ENCODE measurements around the gene PTPRD. TPM values are rescaled to one million over a fixed set of nuclear protein-coding genes. Genes with fewer than 3 reads are reported as not detected.

Gene PTPRD
- total and polyA plus RNA-seq, 9 of the 15 experiments (the other 6 are each of a cell fraction or from before 2014, with no cell fraction given) = 0.11 TPM; not detected in 8

DNA sequence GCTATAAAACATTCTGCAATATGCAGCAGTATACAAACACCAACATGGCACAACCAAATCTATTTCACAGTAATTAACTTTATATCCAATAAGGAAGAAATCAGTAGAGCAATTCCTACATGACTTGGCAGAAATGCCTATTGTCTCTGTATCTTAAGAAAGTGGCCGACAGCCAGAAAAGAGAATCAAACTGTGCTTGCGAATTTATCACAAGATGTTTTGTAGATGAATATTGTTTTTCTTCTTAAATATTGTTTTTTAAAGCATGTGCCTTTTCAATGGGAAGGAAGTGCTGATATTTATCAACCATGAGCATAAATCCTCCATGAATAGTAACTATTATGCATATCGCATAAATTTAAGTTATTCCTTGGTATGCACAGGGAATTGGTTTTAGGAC lies 2311.5 kb downstream of the PTPRD start:
- 0% methylated on average over 3 of the region's 3 CpGs for WGBS (ENCODE audit: insufficient coverage, low coverage, missing lambda C conversion rate)
- CTCF ChIA-PET (ENCODE audit: low intra/inter-chr PET ratio) = no interaction called here
- Histone ChIP-seq H2AFZ (ENCODE audit: low read depth, low read length) (no peak overlapping the region), H3K4me3 (no peak overlapping the region), H3K36me3 (ENCODE audit: control insufficient read depth, insufficient read depth, low read length) (no peaks in the 10 kb centered on the region), H3K27me3 (ENCODE audit: control insufficient read depth in 2 of 2, insufficient read depth in 2 of 2, low read length in 2 of 2) (no peaks in the 10 kb centered on the region), H3K9me3 (replicated peaks; ENCODE audit: control insufficient read depth, insufficient read depth, low read depth, low read length) (no peaks in the 10 kb centered on the region), H3K79me2 (ENCODE audit: control insufficient read depth, insufficient read depth, low read length) (no peaks in the 10 kb centered on the region), H3K9ac (ENCODE audit: insufficient read depth in 1 of 2, low read depth in 2 of 2, low read length in 2 of 2) (no peak overlapping the region), H3K9me1 (ENCODE audit: control insufficient read depth, insufficient read depth, low read length) (no peaks in the 10 kb centered on the region), H3K27ac (ENCODE audit: extremely low read depth, low read depth, low read length) (no peak overlapping the region), H3K4me1 (replicated peaks in 1 of 2; ENCODE audit: control insufficient read depth in 2 of 2, insufficient read depth in 2 of 2, low read length in 2 of 2) (no peaks in the 10 kb centered on the region), H4K20me1 (replicated peaks; ENCODE audit: control insufficient read depth, insufficient read depth, low read length) (no peaks in the 10 kb centered on the region), H3K4me2 (ENCODE audit: insufficient read depth, low read length) (no peak overlapping the region)
- intact Hi-C loops (cut with micrococcal nuclease) = no loop called here
- POLR2A ChIA-PET = no interaction called here
- no peak for DNase-seq (ENCODE audit: extremely low read depth in 1 of 4, low spot score in 3 of 4)
- no TSS peak for BruUV-seq (replicated peaks)
- FAIRE-seq = no peak
- in situ Hi-C loops (cut with MboI) = no loop called here
- no peak for ATAC-seq
- TF ChIP-seq RBFOX2 (IDR thresholded peaks at IDR 0.05; ENCODE audit: low read depth, low read length) (no peak), ADNP (tag; IDR thresholded peaks at IDR 0.05) (no peak), RUNX1 (IDR thresholded peaks at IDR 0.05; ENCODE audit: low read depth) (no peak), ZKSCAN3 (CRISPR knock-in tag; IDR thresholded peaks at IDR 0.05) (no peak), POLR2A (conservative IDR thresholded peaks at IDR 0.05) (no peak), RFX7 (CRISPR knock-in tag; IDR thresholded peaks at IDR 0.05) (no peak), BRCA1 (IDR thresholded peaks at IDR 0.05) (no peak), BRCA1 (CRISPR knock-in tag; IDR thresholded peaks at IDR 0.05) (no peak), MTF1 (CRISPR knock-in tag; IDR thresholded peaks at IDR 0.05; ENCODE audit: borderline replicate concordance) (no peak), SRSF1 (IDR thresholded peaks at IDR 0.05; ENCODE audit: low read depth, low read length) (no peak), PHB2 (IDR thresholded peaks at IDR 0.05; ENCODE audit: low read depth) (no peak), ZNF668 (CRISPR knock-in tag; IDR thresholded peaks at IDR 0.05) (no peak), GABPA (tag; conservative IDR thresholded peaks at IDR 0.05; ENCODE audit: low read depth) (no peak), ZNF3 (CRISPR knock-in tag; IDR thresholded peaks at IDR 0.05) (no peak), ZFX (CRISPR knock-in tag; IDR thresholded peaks at IDR 0.05) (no peak), ZNF764 (CRISPR knock-in tag; IDR thresholded peaks at IDR 0.05; ENCODE audit: low read depth) (no peak)
- TF ChIP-seq, protein P1, sequence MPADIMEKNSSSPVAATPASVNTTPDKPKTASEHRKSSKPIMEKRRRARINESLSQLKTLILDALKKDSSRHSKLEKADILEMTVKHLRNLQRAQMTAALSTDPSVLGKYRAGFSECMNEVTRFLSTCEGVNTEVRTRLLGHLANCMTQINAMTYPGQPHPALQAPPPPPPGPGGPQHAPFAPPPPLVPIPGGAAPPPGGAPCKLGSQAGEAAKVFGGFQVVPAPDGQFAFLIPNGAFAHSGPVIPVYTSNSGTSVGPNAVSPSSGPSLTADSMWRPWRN (IDR thresholded peaks at IDR 0.05; ENCODE audit: low read depth) = no peak
